NB4 (cell line): ENCODE data around the gene WDR20.
A peak's percentile ranks its signal among the peaks of the same experiment; 100 is the strongest.

Experiments used
- MAX ChIP-seq: IDR thresholded peaks from 2 replicates; pipeline ENCODE4 v1.6.1; 2011; ENCODE audit warnings: low read depth, low read length
- TF ChIP-seq, protein P1 (sequence below): IDR thresholded peaks from one replicate; pipeline ENCODE4 v1.5.1; 2012; ENCODE audit warnings: low read depth, low read length

DNA sequence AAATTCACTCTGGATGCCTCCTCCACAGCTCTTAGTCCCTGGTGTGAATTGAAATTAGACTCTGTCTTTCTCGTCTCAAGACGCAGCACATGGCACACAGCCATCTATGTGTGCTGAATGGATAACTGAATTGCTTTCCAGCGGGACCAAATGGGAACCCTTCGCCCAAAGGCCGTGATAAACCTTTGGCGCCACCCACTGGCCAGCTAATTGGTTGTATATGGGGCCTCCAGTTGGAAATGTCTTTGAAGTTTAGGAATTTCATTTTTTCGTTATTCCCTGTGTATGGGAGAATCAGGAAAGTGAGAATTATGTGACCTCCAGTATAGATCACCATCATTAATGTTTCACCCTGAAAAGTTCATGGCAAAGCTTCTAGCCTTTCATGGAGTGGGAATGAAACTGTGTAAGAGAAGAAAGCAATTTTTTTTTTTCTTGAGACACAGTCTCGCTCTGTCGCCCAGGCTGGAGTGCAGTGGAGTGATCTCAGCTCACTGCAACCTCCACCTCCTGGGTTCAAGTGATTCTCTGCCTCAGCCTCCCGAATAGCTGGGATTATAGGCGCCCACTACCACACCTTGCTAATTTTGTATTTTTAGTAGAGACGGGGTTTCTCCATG is 43.0 kb upstream of the WDR20 start:
- TF ChIP-seq, protein P1, sequence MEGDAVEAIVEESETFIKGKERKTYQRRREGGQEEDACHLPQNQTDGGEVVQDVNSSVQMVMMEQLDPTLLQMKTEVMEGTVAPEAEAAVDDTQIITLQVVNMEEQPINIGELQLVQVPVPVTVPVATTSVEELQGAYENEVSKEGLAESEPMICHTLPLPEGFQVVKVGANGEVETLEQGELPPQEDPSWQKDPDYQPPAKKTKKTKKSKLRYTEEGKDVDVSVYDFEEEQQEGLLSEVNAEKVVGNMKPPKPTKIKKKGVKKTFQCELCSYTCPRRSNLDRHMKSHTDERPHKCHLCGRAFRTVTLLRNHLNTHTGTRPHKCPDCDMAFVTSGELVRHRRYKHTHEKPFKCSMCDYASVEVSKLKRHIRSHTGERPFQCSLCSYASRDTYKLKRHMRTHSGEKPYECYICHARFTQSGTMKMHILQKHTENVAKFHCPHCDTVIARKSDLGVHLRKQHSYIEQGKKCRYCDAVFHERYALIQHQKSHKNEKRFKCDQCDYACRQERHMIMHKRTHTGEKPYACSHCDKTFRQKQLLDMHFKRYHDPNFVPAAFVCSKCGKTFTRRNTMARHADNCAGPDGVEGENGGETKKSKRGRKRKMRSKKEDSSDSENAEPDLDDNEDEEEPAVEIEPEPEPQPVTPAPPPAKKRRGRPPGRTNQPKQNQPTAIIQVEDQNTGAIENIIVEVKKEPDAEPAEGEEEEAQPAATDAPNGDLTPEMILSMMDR = peak; percentile 79
- peak; percentile 69 for TF ChIP-seq MAX
